Measurements from ENCODE around the gene FHIT. TPM values are rescaled to one million over a fixed set of nuclear protein-coding genes. Genes with fewer than 3 reads are reported as not detected.

FHIT gene
- polyA plus RNA-seq, 1 donor from 2014 or later = 17.3 TPM

GRCh38 chr3:60136601-60137000, 1114.7 kb downstream of the FHIT start:
- H3K27ac Mint-ChIP-seq = no peak overlapping the region
- no peaks in the 10 kb centered on the region for H3K9me3 Mint-ChIP-seq
- no peak overlapping the region for H3K4me3 Mint-ChIP-seq
- H3K36me3 Mint-ChIP-seq = no peaks in the 10 kb centered on the region
- no peaks in the 10 kb centered on the region for H3K27me3 Mint-ChIP-seq
- peaks cover 0 to 2% (median 0%) of the 10 kb centered on the region in 3 donors for H3K4me1 Mint-ChIP-seq

- Mint-ChIP-seq H3K4me1 (peaks cover 0 to 2% (median 0%) of the 10 kb centered on the region in 3 donors), H3K36me3 (no peaks in the 10 kb centered on the region), H3K4me3 (no peak overlapping the region), H3K27ac (no peak overlapping the region), H3K27me3 (no peaks in the 10 kb centered on the region), H3K9me3 (no peaks in the 10 kb centered on the region)
Observed at GRCh38 chr3:60135474-60135873, 1115.8 kb downstream of the FHIT start.

- Mint-ChIP-seq H3K9me3 (no peaks in the 10 kb centered on the region), H3K4me1 (peaks cover 0 to 2% (median 0%) of the 10 kb centered on the region in 3 donors), H3K36me3 (no peaks in the 10 kb centered on the region), H3K27me3 (no peaks in the 10 kb centered on the region), H3K27ac (no peak overlapping the region), H3K4me3 (no peak overlapping the region)
Observed at GRCh38 chr3:60133269-60134162, 1117.7 kb downstream of the FHIT start.

- H3K4me3 Mint-ChIP-seq = no peak overlapping the region
- peaks cover 0 to 2% (median 0%) of the 10 kb centered on the region in 3 donors for H3K4me1 Mint-ChIP-seq
- no peaks in the 10 kb centered on the region for H3K36me3 Mint-ChIP-seq
- H3K27ac Mint-ChIP-seq = no peak overlapping the region
- no peaks in the 10 kb centered on the region for H3K9me3 Mint-ChIP-seq
- H3K27me3 Mint-ChIP-seq = no peaks in the 10 kb centered on the region
Observed at GRCh38 chr3:60131618-60132017, 1119.6 kb downstream of the FHIT start.

- H3K4me1 Mint-ChIP-seq = no peaks in the 10 kb centered on the region
- H3K27me3 Mint-ChIP-seq = no peaks in the 10 kb centered on the region
- H3K27ac Mint-ChIP-seq = peak overlapping the region in 1 of 3 donors; percentile 4
- no peak overlapping the region for H3K4me3 Mint-ChIP-seq
- H3K9me3 Mint-ChIP-seq = no peaks in the 10 kb centered on the region
- H3K36me3 Mint-ChIP-seq = no peaks in the 10 kb centered on the region
Observed at GRCh38 chr3:60126511-60127304, 1124.5 kb downstream of the FHIT start.

GRCh38 chr3:60125686-60126085, 1125.6 kb downstream of the FHIT start:
- no peak overlapping the region for H3K27ac Mint-ChIP-seq

GRCh38 chr3:60120245-60120644, 1131.0 kb downstream of the FHIT start:
- Mint-ChIP-seq H3K36me3 (no peaks in the 10 kb centered on the region), H3K27me3 (no peaks in the 10 kb centered on the region), H3K4me1 (peaks cover 0 to 2% (median 0%) of the 10 kb centered on the region in 3 donors), H3K4me3 (no peak overlapping the region), H3K9me3 (no peaks in the 10 kb centered on the region), H3K27ac (no peak overlapping the region)

More at GRCh38 chr3:60125686-60126085, 1125.6 kb downstream of the FHIT start:
- Mint-ChIP-seq H3K36me3 (no peaks in the 10 kb centered on the region), H3K4me1 (no peaks in the 10 kb centered on the region), H3K9me3 (no peaks in the 10 kb centered on the region), H3K27me3 (no peaks in the 10 kb centered on the region), H3K4me3 (no peak overlapping the region)

GRCh38 chr3:60114191-60114590, 1137.1 kb downstream of the FHIT start:
- H3K4me1 Mint-ChIP-seq = peaks cover 0 to 2% (median 0%) of the 10 kb centered on the region in 3 donors
- no peak overlapping the region for H3K4me3 Mint-ChIP-seq

GRCh38 chr3:60107275-60107674, 1144.0 kb downstream of the FHIT start:
- peaks cover 1% of the 10 kb centered on the region for H3K27me3 Mint-ChIP-seq
- H3K36me3 Mint-ChIP-seq = peaks cover 1% of the 10 kb centered on the region
- no peak overlapping the region for H3K4me3 Mint-ChIP-seq
- H3K27ac Mint-ChIP-seq = no peak overlapping the region
- H3K9me3 Mint-ChIP-seq = no peaks in the 10 kb centered on the region
- peaks cover 0 to 2% (median 0%) of the 10 kb centered on the region in 3 donors for H3K4me1 Mint-ChIP-seq

More at GRCh38 chr3:60114191-60114590, 1137.1 kb downstream of the FHIT start:
- H3K9me3 Mint-ChIP-seq = no peaks in the 10 kb centered on the region
- H3K27me3 Mint-ChIP-seq = no peaks in the 10 kb centered on the region
- no peak overlapping the region for H3K27ac Mint-ChIP-seq
- H3K36me3 Mint-ChIP-seq = peaks cover 1% of the 10 kb centered on the region

GRCh38 chr3:60102154-60102553, 1149.1 kb downstream of the FHIT start:
- peaks cover 0 to 2% (median 0%) of the 10 kb centered on the region in 3 donors for H3K4me1 Mint-ChIP-seq
- H3K4me3 Mint-ChIP-seq = no peak overlapping the region
- peak overlapping the region in 1 of 3 donors; percentile 18 for H3K27ac Mint-ChIP-seq
- H3K27me3 Mint-ChIP-seq = peaks cover 3% of the 10 kb centered on the region
- H3K36me3 Mint-ChIP-seq = peaks cover 1% of the 10 kb centered on the region
- peaks cover 0 to 2% (median 0%) of the 10 kb centered on the region in 3 donors for H3K9me3 Mint-ChIP-seq

- Mint-ChIP-seq H3K36me3 (peaks cover 1% of the 10 kb centered on the region), H3K4me1 (peaks cover 0 to 2% (median 0%) of the 10 kb centered on the region in 3 donors), H3K9me3 (peaks cover 0 to 2% (median 0%) of the 10 kb centered on the region in 3 donors), H3K27me3 (peaks cover 3% of the 10 kb centered on the region), H3K4me3 (no peak overlapping the region), H3K27ac (peak overlapping the region in 1 of 3 donors; percentile 18)
Observed at GRCh38 chr3:60101621-60102020, 1149.6 kb downstream of the FHIT start.

- no peak overlapping the region for H3K4me3 Mint-ChIP-seq
- H3K4me1 Mint-ChIP-seq = peaks cover 0 to 3% (median 2%) of the 10 kb centered on the region in 3 donors
- H3K27ac Mint-ChIP-seq = no peak overlapping the region
- peaks cover under 1% of the 10 kb centered on the region for H3K27me3 Mint-ChIP-seq
- peaks cover 0 to 2% (median 2%) of the 10 kb centered on the region in 3 donors for H3K9me3 Mint-ChIP-seq
- no peaks in the 10 kb centered on the region for H3K36me3 Mint-ChIP-seq
Observed at GRCh38 chr3:60096403-60096802, 1154.8 kb downstream of the FHIT start.

GRCh38 chr3:60095930-60096329, 1155.3 kb downstream of the FHIT start:
- peaks cover 0 to 2% (median 2%) of the 10 kb centered on the region in 3 donors for H3K9me3 Mint-ChIP-seq
- no peaks in the 10 kb centered on the region for H3K36me3 Mint-ChIP-seq
- H3K27me3 Mint-ChIP-seq = no peaks in the 10 kb centered on the region
- H3K4me3 Mint-ChIP-seq = no peak overlapping the region
- H3K4me1 Mint-ChIP-seq = peaks cover 0 to 3% (median 2%) of the 10 kb centered on the region in 3 donors
- no peak overlapping the region for H3K27ac Mint-ChIP-seq

- H3K4me3 Mint-ChIP-seq = no peak overlapping the region
- no peaks in the 10 kb centered on the region for H3K27me3 Mint-ChIP-seq
- peaks cover 0 to 3% (median 2%) of the 10 kb centered on the region in 3 donors for H3K4me1 Mint-ChIP-seq
- H3K36me3 Mint-ChIP-seq = no peaks in the 10 kb centered on the region
- no peak overlapping the region for H3K27ac Mint-ChIP-seq
- H3K9me3 Mint-ChIP-seq = peaks cover 0 to 2% (median 2%) of the 10 kb centered on the region in 3 donors
Observed at GRCh38 chr3:60095516-60095915, 1155.7 kb downstream of the FHIT start.

GRCh38 chr3:60094392-60094947, 1156.8 kb downstream of the FHIT start:
- Mint-ChIP-seq H3K9me3 (peaks cover 0 to 2% (median 2%) of the 10 kb centered on the region in 3 donors), H3K4me1 (peaks cover 0 to 3% (median 2%) of the 10 kb centered on the region in 3 donors), H3K27ac (no peak overlapping the region), H3K27me3 (no peaks in the 10 kb centered on the region), H3K4me3 (no peak overlapping the region), H3K36me3 (no peaks in the 10 kb centered on the region)

Data from IgD-negative memory B cell (primary cell).